PFSK-1 (cell line): ENCODE results near the gene KCNK3.

Source experiments
- FOXP2 ChIP-seq: optimal IDR thresholded peaks from 2 replicates; pipeline ENCODE3; 2011; ENCODE audit warnings: borderline replicate concordance, control low read depth, inconsistent platforms; ENCODE audit not compliant: insufficient read depth; ENCODE audit errors: extremely low read length, extremely low read depth
- POLR2AphosphoS5 ChIP-seq: IDR thresholded peaks from 2 replicates; pipeline ENCODE4 v1.6.1; 2012; ENCODE audit warnings: low read depth, mild to moderate bottlenecking, control low read depth, low read length, moderate library complexity
- SIN3A ChIP-seq: IDR thresholded peaks from 2 replicates; pipeline ENCODE4 v1.6.1; 2012; ENCODE audit warnings: mild to moderate bottlenecking, low read length, moderate library complexity, borderline replicate concordance; ENCODE audit not compliant: insufficient read depth
- TAF1 ChIP-seq: IDR thresholded peaks from 2 replicates; pipeline ENCODE4 v1.6.1; 2012; ENCODE audit warnings: low read length, control low read depth, borderline replicate concordance; ENCODE audit not compliant: insufficient read depth
- TF ChIP-seq, protein P1 (sequence below), 2 experiments: IDR thresholded peaks; 2 replicates each; pipeline versions ENCODE4 v1.6.1 to v1.8.0; 2011 to 2012; ENCODE audit warnings: low read depth in 2 of 2, low read length in 2 of 2, control low read depth in 1 of 2, inconsistent platforms in 1 of 2, mild to moderate bottlenecking in 1 of 2, moderate library complexity in 1 of 2; ENCODE audit not compliant: insufficient read depth in 1 of 2

KCNK3 gene

GRCh38 chr2:26723991-26724750 is 31.6 kb downstream of the KCNK3 start:
- TF ChIP-seq, protein P1, sequence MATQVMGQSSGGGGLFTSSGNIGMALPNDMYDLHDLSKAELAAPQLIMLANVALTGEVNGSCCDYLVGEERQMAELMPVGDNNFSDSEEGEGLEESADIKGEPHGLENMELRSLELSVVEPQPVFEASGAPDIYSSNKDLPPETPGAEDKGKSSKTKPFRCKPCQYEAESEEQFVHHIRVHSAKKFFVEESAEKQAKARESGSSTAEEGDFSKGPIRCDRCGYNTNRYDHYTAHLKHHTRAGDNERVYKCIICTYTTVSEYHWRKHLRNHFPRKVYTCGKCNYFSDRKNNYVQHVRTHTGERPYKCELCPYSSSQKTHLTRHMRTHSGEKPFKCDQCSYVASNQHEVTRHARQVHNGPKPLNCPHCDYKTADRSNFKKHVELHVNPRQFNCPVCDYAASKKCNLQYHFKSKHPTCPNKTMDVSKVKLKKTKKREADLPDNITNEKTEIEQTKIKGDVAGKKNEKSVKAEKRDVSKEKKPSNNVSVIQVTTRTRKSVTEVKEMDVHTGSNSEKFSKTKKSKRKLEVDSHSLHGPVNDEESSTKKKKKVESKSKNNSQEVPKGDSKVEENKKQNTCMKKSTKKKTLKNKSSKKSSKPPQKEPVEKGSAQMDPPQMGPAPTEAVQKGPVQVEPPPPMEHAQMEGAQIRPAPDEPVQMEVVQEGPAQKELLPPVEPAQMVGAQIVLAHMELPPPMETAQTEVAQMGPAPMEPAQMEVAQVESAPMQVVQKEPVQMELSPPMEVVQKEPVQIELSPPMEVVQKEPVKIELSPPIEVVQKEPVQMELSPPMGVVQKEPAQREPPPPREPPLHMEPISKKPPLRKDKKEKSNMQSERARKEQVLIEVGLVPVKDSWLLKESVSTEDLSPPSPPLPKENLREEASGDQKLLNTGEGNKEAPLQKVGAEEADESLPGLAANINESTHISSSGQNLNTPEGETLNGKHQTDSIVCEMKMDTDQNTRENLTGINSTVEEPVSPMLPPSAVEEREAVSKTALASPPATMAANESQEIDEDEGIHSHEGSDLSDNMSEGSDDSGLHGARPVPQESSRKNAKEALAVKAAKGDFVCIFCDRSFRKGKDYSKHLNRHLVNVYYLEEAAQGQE (IDR thresholded peaks at IDR 0.05; ENCODE audit: insufficient read depth in 1 of 2, low read depth in 2 of 2, low read length in 2 of 2) = no peak
- TF ChIP-seq SIN3A = no peak
- no peak for TF ChIP-seq TAF1
- no peak for TF ChIP-seq FOXP2
- no peak for TF ChIP-seq POLR2AphosphoS5

DNA sequence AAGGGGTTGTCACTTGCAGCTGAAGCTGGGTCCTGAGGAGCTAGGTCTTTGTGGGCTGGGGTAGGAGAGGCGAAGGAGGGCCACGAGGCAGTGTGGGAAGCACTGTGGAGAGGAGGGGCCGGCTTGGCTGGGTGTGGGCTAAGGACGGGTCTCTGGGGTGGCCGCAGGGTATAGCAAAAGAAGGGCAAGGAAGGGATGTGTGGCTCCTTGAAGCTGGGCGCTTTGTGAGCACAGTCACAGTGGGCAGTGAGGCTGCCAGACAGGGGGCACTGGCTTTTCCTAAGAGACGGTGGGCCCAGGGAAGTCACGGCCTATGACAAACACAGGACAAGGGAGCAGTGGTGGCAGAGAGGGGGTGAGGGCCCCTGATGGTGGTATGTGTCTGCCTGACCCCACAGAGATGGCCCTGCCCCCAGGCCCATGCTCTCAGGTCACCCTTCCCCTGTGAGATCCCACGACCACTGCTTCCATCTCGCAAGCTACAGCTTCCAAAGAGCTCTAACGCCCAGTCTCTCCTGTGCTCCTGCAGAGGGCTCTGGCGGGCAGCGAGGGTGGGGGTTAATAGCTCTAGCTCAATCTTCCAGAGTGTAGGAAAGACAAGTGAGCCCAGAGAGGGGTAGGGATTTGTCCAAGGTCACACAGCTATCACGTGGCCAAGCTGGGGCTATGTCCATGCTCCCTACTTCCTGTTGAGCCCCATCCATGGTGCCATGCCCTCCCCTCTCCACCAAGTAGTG is 32.4 kb downstream of the KCNK3 start:
- TF ChIP-seq FOXP2 = no peak
- TF ChIP-seq, protein P1 (IDR thresholded peaks at IDR 0.05; ENCODE audit: insufficient read depth in 1 of 2, low read depth in 2 of 2, low read length in 2 of 2) = no peak
- TF ChIP-seq TAF1 = no peak
- TF ChIP-seq SIN3A = no peak
- TF ChIP-seq POLR2AphosphoS5 = no peak

GRCh38 chr2:26725521-26725820 is 32.9 kb downstream of the KCNK3 start:
- TF ChIP-seq SIN3A = no peak

- no peak for TF ChIP-seq POLR2AphosphoS5
- TF ChIP-seq TAF1 = no peak
- TF ChIP-seq FOXP2 = no peak
- TF ChIP-seq, protein P1 (IDR thresholded peaks at IDR 0.05; ENCODE audit: insufficient read depth in 1 of 2, low read depth in 2 of 2, low read length in 2 of 2) = no peak
- TF ChIP-seq SIN3A = no peak
These were observed 33.7 kb downstream of the KCNK3 start for GRCh38 chr2:26726228-26726627.

DNA sequence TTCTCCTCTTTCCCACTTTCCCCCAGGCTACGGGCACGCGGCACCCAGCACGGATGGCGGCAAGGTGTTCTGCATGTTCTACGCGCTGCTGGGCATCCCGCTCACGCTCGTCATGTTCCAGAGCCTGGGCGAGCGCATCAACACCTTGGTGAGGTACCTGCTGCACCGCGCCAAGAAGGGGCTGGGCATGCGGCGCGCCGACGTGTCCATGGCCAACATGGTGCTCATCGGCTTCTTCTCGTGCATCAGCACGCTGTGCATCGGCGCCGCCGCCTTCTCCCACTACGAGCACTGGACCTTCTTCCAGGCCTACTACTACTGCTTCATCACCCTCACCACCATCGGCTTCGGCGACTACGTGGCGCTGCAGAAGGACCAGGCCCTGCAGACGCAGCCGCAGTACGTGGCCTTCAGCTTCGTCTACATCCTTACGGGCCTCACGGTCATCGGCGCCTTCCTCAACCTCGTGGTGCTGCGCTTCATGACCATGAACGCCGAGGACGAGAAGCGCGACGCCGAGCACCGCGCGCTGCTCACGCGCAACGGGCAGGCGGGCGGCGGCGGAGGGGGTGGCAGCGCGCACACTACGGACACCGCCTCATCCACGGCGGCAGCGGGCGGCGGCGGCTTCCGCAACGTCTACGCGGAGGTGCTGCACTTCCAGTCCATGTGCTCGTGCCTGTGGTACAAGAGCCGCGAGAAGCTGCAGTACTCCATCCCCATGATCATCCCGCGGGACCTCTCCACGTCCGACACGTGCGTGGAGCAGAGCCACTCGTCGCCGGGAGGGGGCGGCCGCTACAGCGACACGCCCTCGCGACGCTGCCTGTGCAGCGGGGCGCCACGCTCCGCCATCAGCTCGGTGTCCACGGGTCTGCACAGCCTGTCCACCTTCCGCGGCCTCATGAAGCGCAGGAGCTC is 35.4 kb downstream of the KCNK3 start:
- no peak for TF ChIP-seq FOXP2
- no peak for TF ChIP-seq SIN3A
- TF ChIP-seq, protein P1 (IDR thresholded peaks at IDR 0.05; ENCODE audit: insufficient read depth in 1 of 2, low read depth in 2 of 2, low read length in 2 of 2) = no peak
- no peak for TF ChIP-seq TAF1
- TF ChIP-seq POLR2AphosphoS5 = no peak
